Keratinocyte (primary cell): ENCODE measurements around the gene AGO3. TPM values are rescaled to one million over a fixed set of nuclear protein-coding genes. Genes with fewer than 3 reads are reported as not detected.

Experiments used
- DNase-seq: peaks from one replicate; pipeline ENCODE4 v3.0.0-alpha.2; 2011; ENCODE audit warnings: low read depth, missing footprints, low spot score
- FAIRE-seq: peaks from 2 replicates; lab custom pipeline; 2011; peaks lifted over from hg19 to GRCh38; lab: Jason Lieb, UNC
- H2AFZ ChIP-seq: 2 replicates; pipeline ENCODE4 v1.6.0; 2012; ENCODE audit warnings: low read length, control low read depth, inconsistent platforms; ENCODE audit not compliant: control insufficient read depth
- H3K27ac ChIP-seq: 2 replicates; pipeline ENCODE4 v1.5.1; 2011; ENCODE audit warnings: low read length; ENCODE audit not compliant: control insufficient read depth, insufficient read depth
- H3K27me3 ChIP-seq: 3 replicates; pipeline ENCODE4 v1.6.0; 2011; ENCODE audit warnings: low read length; ENCODE audit not compliant: control insufficient read depth, insufficient read depth; ENCODE audit errors: extremely low read depth
- H3K36me3 ChIP-seq, 2 experiments: 2 replicates in 1 of 2; 3 replicates in 1 of 2; pipeline ENCODE4 v1.5.1; 2011; ENCODE audit warnings: low read length in 2 of 2, mild to moderate bottlenecking in 1 of 2; ENCODE audit not compliant: control insufficient read depth in 2 of 2, insufficient read depth in 2 of 2; ENCODE audit errors: extremely low read depth in 1 of 2
- H3K4me1 ChIP-seq: 3 replicates; pipeline ENCODE4 v1.5.1; 2011; ENCODE audit warnings: low read length; ENCODE audit not compliant: control insufficient read depth, insufficient read depth; ENCODE audit errors: extremely low read depth
- H3K4me2 ChIP-seq: 3 replicates; pipeline ENCODE4 v1.6.0; 2011; ENCODE audit warnings: low read depth, low read length; ENCODE audit not compliant: control insufficient read depth, insufficient read depth; ENCODE audit errors: extremely low read depth
- H3K4me3 ChIP-seq, 3 experiments: fragments of 200-600 bp in 1 of 3; sonication (generic) in 1 of 3; 2 replicates in 2 of 3; 3 replicates in 1 of 3; pipeline ENCODE4 v1.5.1; 2011 to 2016; ENCODE audit warnings: low read length in 3 of 3, mild to moderate bottlenecking in 3 of 3, control low read depth in 2 of 3, inconsistent platforms in 1 of 3, low read depth in 1 of 3, mixed read lengths in 1 of 3, mixed run types in 1 of 3, moderate library complexity in 1 of 3; ENCODE audit not compliant: control insufficient read depth in 2 of 3, insufficient read depth in 2 of 3; ENCODE audit errors: extremely low read depth in 1 of 3
- H3K79me2 ChIP-seq: 2 replicates; pipeline ENCODE4 v1.6.0; 2012; ENCODE audit warnings: low read length; ENCODE audit not compliant: control insufficient read depth, insufficient read depth
- H3K9ac ChIP-seq: 3 replicates; pipeline ENCODE4 v1.6.0; 2011; ENCODE audit warnings: low read length; ENCODE audit not compliant: control insufficient read depth, insufficient read depth; ENCODE audit errors: extremely low read depth
- H3K9me1 ChIP-seq: 3 replicates; pipeline ENCODE4 v1.6.0; 2011; ENCODE audit warnings: low read length; ENCODE audit not compliant: control insufficient read depth, insufficient read depth; ENCODE audit errors: extremely low read depth
- H3K9me3 ChIP-seq: 2 replicates; pipeline ENCODE4 v1.5.1; 2012; ENCODE audit warnings: low read depth, low read length; ENCODE audit not compliant: control insufficient read depth
- H4K20me1 ChIP-seq: 3 replicates; pipeline ENCODE4 v1.6.0; 2011; ENCODE audit warnings: low read length; ENCODE audit not compliant: control insufficient read depth, insufficient read depth; ENCODE audit errors: extremely low read depth
- CTCF ChIP-seq, 3 experiments: IDR thresholded peaks in 1 of 3; conservative IDR thresholded peaks in 1 of 3; optimal IDR thresholded peaks in 1 of 3; 2 replicates in 2 of 3; 3 replicates in 1 of 3; pipeline versions ENCODE3 to v1.5.1; 2011; ENCODE audit warnings: low read length in 3 of 3, mild to moderate bottlenecking in 3 of 3, moderate library complexity in 2 of 3, control low read depth in 1 of 3, inconsistent platforms in 1 of 3; ENCODE audit not compliant: insufficient read depth in 2 of 3; ENCODE audit errors: extremely low read depth in 1 of 3
- EZH2 ChIP-seq: IDR thresholded peaks from one replicate; pipeline ENCODE4 v1.6.1; 2012; ENCODE audit warnings: inconsistent platforms, mild to moderate bottlenecking, low read length, moderate library complexity
- dilution Hi-C: fragments of 300-500 bp; cut with MboI; formaldehyde crosslinking; loops from one replicate; pipeline ENCODE4 v1.7.0; 2020; ENCODE audit warnings: low sequenced_read_pairs; ENCODE audit not compliant: extremely low pct_ligation_motif_present
- polyA plus RNA-seq, 5 experiments: library from polyadenylated mRNA; depleted of rRNA in 3 of 5; stranded (reverse) in 3 of 5; stranded (forward) in 1 of 5; unstranded in 1 of 5; fragments of >200 nt; gene quantifications; 1 replicate in 1 of 5; 2 replicates in 3 of 5; 3 replicates in 1 of 5; pipeline versions ENCODE4 v1.2.1 to v1.2.3, GENCODE V29; 2011 to 2012; ENCODE audit warnings: missing spikeins in 2 of 5, low read depth in 1 of 5, low replicate concordance in 1 of 5

The AGO3 gene
- polyA plus RNA-seq, 1 donor (not counting 4 experiments of a cell fraction or from before 2014, with no cell fraction given): 14.0 TPM

GRCh38 chr1:36089393-36090121 is 158.7 kb downstream of the AGO3 start:
- FAIRE-seq (peak; percentile 9), DNase-seq (no peak)

DNA sequence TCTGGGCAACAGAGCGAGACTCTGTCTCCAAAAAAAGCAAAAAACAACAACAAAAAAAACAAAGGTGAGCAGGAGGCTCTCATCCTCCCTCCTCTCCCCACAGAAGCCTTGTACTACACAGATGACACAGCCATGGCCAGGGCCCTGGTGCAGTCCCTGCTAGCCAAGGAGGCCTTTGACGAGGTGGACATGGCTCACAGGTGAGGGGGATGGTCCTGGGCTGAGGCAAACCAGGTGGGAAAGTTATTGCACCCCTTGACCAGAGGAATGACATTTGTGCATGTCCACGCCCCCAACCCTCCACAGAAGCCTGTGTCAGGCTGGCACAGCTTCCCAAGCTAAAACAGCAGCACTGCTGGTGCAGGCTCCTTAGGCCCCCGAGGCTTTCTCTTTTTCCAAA is 160.2 kb downstream of the AGO3 start:
- H3K4me2 ChIP-seq: no peak overlapping the region
- no peaks in the 10 kb centered on the region for H3K9me3 ChIP-seq
- H3K27ac ChIP-seq: no peak overlapping the region
- TF ChIP-seq CTCF (optimal IDR thresholded peaks at IDR 0.05 in 1 of 3, IDR thresholded peaks at IDR 0.05 in 1 of 3, conservative IDR thresholded peaks at IDR 0.05 in 1 of 3; ENCODE audit: extremely low read depth in 1 of 3, insufficient read depth in 2 of 3, low read length in 3 of 3): no peak
- no peak for TF ChIP-seq EZH2
- no peaks in the 10 kb centered on the region for H4K20me1 ChIP-seq
- dilution Hi-C loops: no loop called here
- H3K36me3 ChIP-seq: peaks cover 32 to 50% of the 10 kb centered on the region in 2 experiments
- peaks cover 34% of the 10 kb centered on the region for H3K79me2 ChIP-seq
- H2AFZ ChIP-seq: no peak overlapping the region
- FAIRE-seq: no peak
- no peaks in the 10 kb centered on the region for H3K27me3 ChIP-seq
- peaks cover 9% of the 10 kb centered on the region for H3K4me1 ChIP-seq
- no peak overlapping the region for H3K4me3 ChIP-seq
- no peak for DNase-seq
- no peak overlapping the region for H3K9ac ChIP-seq
- peaks cover 2% of the 10 kb centered on the region for H3K9me1 ChIP-seq

More at GRCh38 chr1:36089393-36090121, 158.7 kb downstream of the AGO3 start:
- H3K79me2 ChIP-seq: peaks cover 34% of the 10 kb centered on the region
- H3K4me3 ChIP-seq: peak overlapping the region; percentile 77 to 98 (median 92)
- no peaks in the 10 kb centered on the region for H4K20me1 ChIP-seq
- H3K9me1 ChIP-seq: no peaks in the 10 kb centered on the region
- peak overlapping the region; percentile 93 for H2AFZ ChIP-seq
- H3K27me3 ChIP-seq: no peaks in the 10 kb centered on the region
- peaks cover 10% of the 10 kb centered on the region for H3K4me1 ChIP-seq
- H3K9me3 ChIP-seq: no peaks in the 10 kb centered on the region
- TF ChIP-seq CTCF (optimal IDR thresholded peaks at IDR 0.05 in 1 of 3, IDR thresholded peaks at IDR 0.05 in 1 of 3, conservative IDR thresholded peaks at IDR 0.05 in 1 of 3; ENCODE audit: extremely low read depth in 1 of 3, insufficient read depth in 2 of 3, low read length in 3 of 3) (no peak), EZH2 (no peak)
- H3K9ac ChIP-seq: peak overlapping the region; percentile 90
- H3K36me3 ChIP-seq: peaks cover 28 to 42% of the 10 kb centered on the region in 2 experiments
- H3K27ac ChIP-seq: peak overlapping the region; percentile 85
- H3K4me2 ChIP-seq: peak overlapping the region; percentile 100
- dilution Hi-C loops: no loop called here
